Loucy (cell line): Measurements from ENCODE around the gene GNA12.

Source experiments
- H2AFZ ChIP-seq: fragments of 200-600 bp; sonication (generic); 2 replicates; pipeline ENCODE4 v1.6.0; 2016; ENCODE audit warnings: antibody characterized with exemption, mild to moderate bottlenecking, low read length, moderate library complexity
- H3F3A ChIP-seq: fragments of 200-600 bp; 2 replicates; pipeline ENCODE4 v1.6.0; 2016; ENCODE audit warnings: antibody characterized with exemption, low read depth, mild to moderate bottlenecking
- H3K27me3 ChIP-seq: fragments of 200-600 bp; sonication (generic); 2 replicates; pipeline ENCODE4 v1.6.1; 2014; ENCODE audit warnings: low read length, mild to moderate bottlenecking; ENCODE audit not compliant: insufficient read depth, poor library complexity, severe bottlenecking
- H3K36me3 ChIP-seq: fragments of 200-600 bp; sonication (generic); 2 replicates; pipeline ENCODE4 v1.6.1; 2016; ENCODE audit warnings: low read length; ENCODE audit not compliant: insufficient read depth
- H3K4me1 ChIP-seq: fragments of 200-600 bp; sonication (generic); 2 replicates; pipeline ENCODE4 v1.5.1; 2014; ENCODE audit warnings: low read length, mild to moderate bottlenecking; ENCODE audit not compliant: insufficient read depth, poor library complexity, severe bottlenecking
- H3K4me2 ChIP-seq: fragments of 200-600 bp; sonication (generic); 2 replicates; pipeline ENCODE4 v1.6.0; 2014; ENCODE audit warnings: antibody characterized with exemption, low read length, low read depth, mild to moderate bottlenecking; ENCODE audit not compliant: poor library complexity, severe bottlenecking
- H3K4me3 ChIP-seq: fragments of 200-600 bp; sonication (generic); 2 replicates; pipeline ENCODE4 v1.5.1; 2014; ENCODE audit warnings: low read length, mild to moderate bottlenecking, mixed read lengths; ENCODE audit not compliant: poor library complexity, severe bottlenecking
- H3K79me2 ChIP-seq: fragments of 200-600 bp; sonication (generic); 2 replicates; pipeline ENCODE4 v1.6.1; 2014; ENCODE audit warnings: low read length; ENCODE audit not compliant: insufficient read depth
- H3K9ac ChIP-seq: fragments of 200-600 bp; sonication (generic); 2 replicates; pipeline ENCODE4 v1.6.0; 2014; ENCODE audit warnings: mild to moderate bottlenecking, low read depth, low read length, moderate library complexity; ENCODE audit not compliant: poor library complexity, severe bottlenecking
- H3K9me2 ChIP-seq: fragments of 200-600 bp; sonication (generic); replicated peaks from 2 replicates; pipeline ENCODE4 v1.6.1; 2016; ENCODE audit warnings: low read depth, low read length, mixed read lengths
- H3K9me3 ChIP-seq: fragments of 200-600 bp; sonication (generic); 2 replicates; pipeline ENCODE4 v1.6.1; 2014; ENCODE audit warnings: mild to moderate bottlenecking, antibody characterized with exemption, low read length, low read depth; ENCODE audit not compliant: insufficient read depth
- H4K20me1 ChIP-seq: fragments of 200-600 bp; sonication (generic); 2 replicates; pipeline ENCODE4 v1.6.0; 2014; ENCODE audit warnings: antibody characterized with exemption, low read length, mild to moderate bottlenecking; ENCODE audit not compliant: insufficient read depth, poor library complexity, severe bottlenecking
- EZH2phosphoT487 ChIP-seq: fragments of 200-600 bp; IDR thresholded peaks from 2 replicates; pipeline ENCODE4 v1.6.1; 2018; ENCODE audit warnings: antibody characterized with exemption, mild to moderate bottlenecking, moderate library complexity, borderline replicate concordance
- TF ChIP-seq, protein P1 (sequence below): fragments of 200-600 bp; sonication (generic); conservative IDR thresholded peaks from 2 replicates; pipeline ENCODE4 v1.5.1; 2014; ENCODE audit warnings: mild to moderate bottlenecking, antibody characterized with exemption, low read length

GNA12 gene

DNA sequence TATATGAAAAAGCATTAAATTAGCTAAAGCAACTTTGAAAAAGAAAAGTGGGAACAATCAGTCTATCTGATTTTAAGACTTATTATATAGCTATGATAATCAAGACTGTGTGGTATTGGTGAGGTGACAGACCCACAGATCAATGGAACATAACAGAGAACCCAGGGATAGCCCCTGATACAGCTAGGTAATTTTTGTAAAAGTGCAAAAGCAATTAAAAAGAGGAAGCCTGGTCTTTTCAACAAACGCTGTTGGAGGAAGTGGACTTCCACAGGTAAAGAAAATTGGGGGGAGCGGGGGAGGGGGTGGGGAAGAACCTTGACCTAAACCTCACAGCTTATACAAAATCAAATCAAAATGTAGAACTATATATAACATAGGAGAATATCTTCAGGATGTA is 45.4 kb downstream of the GNA12 start:
- Histone ChIP-seq H3K27me3 (no peaks in the 10 kb centered on the region), H3K4me1 (peaks cover 48% of the 10 kb centered on the region), H3K9me2 (no peaks in the 10 kb centered on the region), H3K79me2 (peaks cover 90% of the 10 kb centered on the region), H3K9me3 (no peaks in the 10 kb centered on the region), H3F3A (no peaks in the 10 kb centered on the region), H3K4me2 (peak overlapping the region; percentile 49), H4K20me1 (peaks cover 38% of the 10 kb centered on the region), H3K9ac (no peak overlapping the region), H3K36me3 (peaks cover 14% of the 10 kb centered on the region; the same call in 1 of the 2 replicates), H3K4me3 (peak overlapping the region; percentile 3), H2AFZ (no peak overlapping the region)
- TF ChIP-seq, protein P1, sequence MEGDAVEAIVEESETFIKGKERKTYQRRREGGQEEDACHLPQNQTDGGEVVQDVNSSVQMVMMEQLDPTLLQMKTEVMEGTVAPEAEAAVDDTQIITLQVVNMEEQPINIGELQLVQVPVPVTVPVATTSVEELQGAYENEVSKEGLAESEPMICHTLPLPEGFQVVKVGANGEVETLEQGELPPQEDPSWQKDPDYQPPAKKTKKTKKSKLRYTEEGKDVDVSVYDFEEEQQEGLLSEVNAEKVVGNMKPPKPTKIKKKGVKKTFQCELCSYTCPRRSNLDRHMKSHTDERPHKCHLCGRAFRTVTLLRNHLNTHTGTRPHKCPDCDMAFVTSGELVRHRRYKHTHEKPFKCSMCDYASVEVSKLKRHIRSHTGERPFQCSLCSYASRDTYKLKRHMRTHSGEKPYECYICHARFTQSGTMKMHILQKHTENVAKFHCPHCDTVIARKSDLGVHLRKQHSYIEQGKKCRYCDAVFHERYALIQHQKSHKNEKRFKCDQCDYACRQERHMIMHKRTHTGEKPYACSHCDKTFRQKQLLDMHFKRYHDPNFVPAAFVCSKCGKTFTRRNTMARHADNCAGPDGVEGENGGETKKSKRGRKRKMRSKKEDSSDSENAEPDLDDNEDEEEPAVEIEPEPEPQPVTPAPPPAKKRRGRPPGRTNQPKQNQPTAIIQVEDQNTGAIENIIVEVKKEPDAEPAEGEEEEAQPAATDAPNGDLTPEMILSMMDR, result no peak
- no peak for TF ChIP-seq EZH2phosphoT487

DNA sequence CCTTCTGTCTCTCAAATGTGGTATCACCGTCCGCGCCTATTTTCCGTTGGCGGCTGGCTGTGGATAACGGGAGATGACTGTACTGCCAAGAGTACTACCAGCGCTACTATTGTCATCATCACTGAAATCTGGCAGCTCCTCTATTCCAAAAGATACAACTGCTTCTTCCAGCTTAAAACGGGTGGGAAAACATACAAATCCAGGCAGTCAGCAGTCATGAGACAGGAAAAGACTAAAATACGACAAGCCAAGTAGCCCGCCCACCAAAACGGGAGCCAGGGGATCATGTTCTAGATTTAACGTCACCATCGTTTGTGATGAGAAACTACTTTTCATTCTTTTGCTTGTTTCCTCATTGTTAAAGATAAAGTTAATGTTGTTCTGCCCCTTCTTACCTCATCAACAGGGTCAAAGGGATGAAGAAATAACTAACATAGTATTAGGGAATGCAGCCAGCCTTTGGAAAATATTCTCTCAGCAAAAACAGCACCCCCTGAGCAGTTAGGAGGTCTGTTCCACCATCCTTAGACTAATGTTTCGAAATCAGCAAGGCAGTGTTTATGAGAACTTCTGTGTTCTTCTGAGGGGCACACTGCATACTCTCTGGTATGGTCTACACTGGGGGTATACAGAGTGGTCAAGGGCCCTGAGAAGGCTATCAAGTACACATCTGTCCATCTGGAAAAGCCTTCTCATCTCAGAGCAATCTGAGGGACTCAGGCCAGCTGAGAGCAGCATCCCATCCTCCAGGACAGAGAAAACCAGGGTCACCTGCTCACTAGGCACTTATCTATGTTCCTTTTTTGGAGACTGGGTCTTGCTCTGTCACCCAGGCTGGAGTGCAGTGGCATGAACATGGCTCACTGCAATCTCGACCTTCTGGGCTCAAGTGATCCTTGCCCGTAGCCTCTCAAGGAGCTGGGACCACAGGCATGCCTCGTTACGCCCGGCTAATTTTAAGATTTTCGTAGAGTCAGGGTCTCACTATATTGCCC is 47.5 kb downstream of the GNA12 start:
- H3K36me3 ChIP-seq, result peaks cover 34% of the 10 kb centered on the region
- no peak for TF ChIP-seq EZH2phosphoT487
- H2AFZ ChIP-seq, result no peak overlapping the region
- H3K27me3 ChIP-seq, result no peaks in the 10 kb centered on the region
- H3K4me2 ChIP-seq, result no peak overlapping the region
- no peaks in the 10 kb centered on the region for H3K9me3 ChIP-seq
- H3K4me1 ChIP-seq, result peaks cover 43% of the 10 kb centered on the region
- H3F3A ChIP-seq, result no peaks in the 10 kb centered on the region
- H3K79me2 ChIP-seq, result peaks cover 74% of the 10 kb centered on the region
- no peak overlapping the region for H3K9ac ChIP-seq
- peaks cover 32% of the 10 kb centered on the region for H4K20me1 ChIP-seq
- H3K9me2 ChIP-seq, result no peaks in the 10 kb centered on the region
- no peak overlapping the region for H3K4me3 ChIP-seq

DNA sequence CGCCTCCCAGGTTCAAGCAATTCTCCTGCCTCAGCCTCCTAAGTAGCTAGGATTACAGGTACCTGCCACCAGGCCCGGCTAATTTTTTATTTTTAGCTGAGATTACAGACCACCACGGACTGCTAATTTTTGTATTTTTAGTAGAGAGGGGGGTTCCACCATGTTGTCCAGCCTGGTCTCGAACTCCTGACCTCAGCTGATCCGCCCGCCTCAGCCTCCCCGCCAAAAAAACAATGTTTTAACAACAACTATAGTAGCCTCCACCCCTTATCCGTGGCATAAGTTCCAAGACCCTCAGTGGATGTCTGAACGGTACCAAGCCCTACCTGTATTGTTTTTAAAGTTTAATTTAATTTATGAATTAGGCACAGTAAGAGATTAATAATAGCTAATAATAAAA is 48.2 kb downstream of the GNA12 start:
- Histone ChIP-seq H3K4me3 (no peak overlapping the region), H3K9ac (no peak overlapping the region), H3K4me2 (no peak overlapping the region), H3K9me3 (no peaks in the 10 kb centered on the region), H3K27me3 (no peaks in the 10 kb centered on the region), H3F3A (no peaks in the 10 kb centered on the region), H4K20me1 (peaks cover 31% of the 10 kb centered on the region), H3K4me1 (peaks cover 35% of the 10 kb centered on the region), H3K36me3 (peaks cover 41% of the 10 kb centered on the region), H3K79me2 (peaks cover 70% of the 10 kb centered on the region), H2AFZ (no peak overlapping the region), H3K9me2 (no peaks in the 10 kb centered on the region)
- no peak for TF ChIP-seq EZH2phosphoT487
- TF ChIP-seq, protein P1, result no peak
